GM19025 (cell line): Measurements from ENCODE around the gene NAT8L.
"Not testable (repeated sequence)": the region's sequence is repeated elsewhere in the genome, so short reads cannot be mapped to it uniquely, and the experiment has no call there.

Experiments
- ATAC-seq: cut with Tn5 transposase; IDR thresholded peaks from one replicate; pipeline ENCODE4 v1.9.1; 2021; ENCODE audit warnings: mild to moderate bottlenecking, low read depth, moderate library complexity; ENCODE audit not compliant: unreplicated experiment

NAT8L gene

GRCh38 chr4:2059046-2059725 is at the start of gene NAT8L:
Gene NAT8L (plus strand): TSS chr4:2059327. CDS start chr4:2059512, 185 bp downstream.
- ATAC-seq, result no peak

- no peak for ATAC-seq
Observed at GRCh38 chr4:2009651-2010233, 49.4 kb upstream of the NAT8L start.

- ATAC-seq, result no peak
Observed at GRCh38 chr4:2011583-2011982, 47.5 kb upstream of the NAT8L start.

GRCh38 chr4:2015008-2015407 is 44.1 kb upstream of the NAT8L start:
- ATAC-seq, result no peak

GRCh38 chr4:2021358-2022018 is 37.6 kb upstream of the NAT8L start:
- ATAC-seq, result not testable (repeated sequence)

GRCh38 chr4:2024683-2025082 is 34.4 kb upstream of the NAT8L start:
- no peak for ATAC-seq

- no peak for ATAC-seq
Observed at GRCh38 chr4:2025817-2026216, 33.3 kb upstream of the NAT8L start.

GRCh38 chr4:2027120-2027519 is 32.0 kb upstream of the NAT8L start:
- not testable (repeated sequence) for ATAC-seq

GRCh38 chr4:2031161-2031560 is 28.0 kb upstream of the NAT8L start:
- ATAC-seq, result not testable (repeated sequence)

- ATAC-seq, result no peak
Observed at GRCh38 chr4:2036327-2036726, 22.8 kb upstream of the NAT8L start.

GRCh38 chr4:2036866-2037265 is 22.3 kb upstream of the NAT8L start:
- no peak for ATAC-seq

- ATAC-seq, result no peak
Observed at GRCh38 chr4:2040391-2041238, 18.5 kb upstream of the NAT8L start.

GRCh38 chr4:2041239-2042130 is 17.6 kb upstream of the NAT8L start:
- ATAC-seq, result no peak

GRCh38 chr4:2042204-2042946 is 16.8 kb upstream of the NAT8L start:
- no peak for ATAC-seq

- ATAC-seq, result no peak
Observed at GRCh38 chr4:2042947-2043395, 16.2 kb upstream of the NAT8L start.

GRCh38 chr4:2043396-2044118 is 15.6 kb upstream of the NAT8L start:
- no peak for ATAC-seq

- ATAC-seq, result no peak
Observed at GRCh38 chr4:2044119-2044485, 15.0 kb upstream of the NAT8L start.
